GM21423 (cell line): ENCODE measurements around the gene DAB2.

Experiments
- ATAC-seq: cut with Tn5 transposase; IDR thresholded peaks from one replicate; pipeline ENCODE4 v1.9.1; 2021; ENCODE audit warnings: mild to moderate bottlenecking, moderate library complexity; ENCODE audit not compliant: unreplicated experiment

Gene DAB2

DNA sequence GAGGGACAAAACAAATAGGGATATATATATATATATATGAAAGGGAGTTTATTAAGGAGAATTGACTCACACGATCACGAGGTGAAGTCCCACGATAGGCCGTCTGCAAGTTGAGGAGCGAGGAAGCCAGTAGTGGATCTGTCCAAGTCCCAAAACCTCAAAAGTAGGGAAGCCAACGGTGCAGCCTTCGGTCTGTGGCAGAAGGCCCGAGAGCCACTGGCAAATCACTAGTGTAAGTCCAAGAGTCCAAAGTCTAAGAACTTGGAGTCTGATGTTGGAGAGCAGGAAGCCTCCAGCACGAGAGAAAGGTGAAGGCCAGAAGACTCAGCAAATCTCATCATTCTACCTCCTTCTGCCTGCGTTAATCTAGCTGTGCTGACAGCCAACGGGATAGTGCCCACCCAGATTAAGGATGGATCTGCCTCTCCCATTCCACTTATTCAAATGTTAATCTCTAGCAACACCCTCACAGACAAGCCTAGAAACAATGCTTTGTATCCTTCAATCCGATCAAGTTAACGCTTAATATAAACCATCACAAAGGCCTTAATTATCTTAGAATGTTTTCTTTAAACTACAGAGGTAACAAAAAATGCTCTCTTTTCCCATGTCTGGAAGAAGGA lies 23.8 kb upstream of the DAB2 start:
- no peak for ATAC-seq

- ATAC-seq: no peak
Observed at GRCh38 chr5:39447968-39448367, 23.2 kb upstream of the DAB2 start.

DNA sequence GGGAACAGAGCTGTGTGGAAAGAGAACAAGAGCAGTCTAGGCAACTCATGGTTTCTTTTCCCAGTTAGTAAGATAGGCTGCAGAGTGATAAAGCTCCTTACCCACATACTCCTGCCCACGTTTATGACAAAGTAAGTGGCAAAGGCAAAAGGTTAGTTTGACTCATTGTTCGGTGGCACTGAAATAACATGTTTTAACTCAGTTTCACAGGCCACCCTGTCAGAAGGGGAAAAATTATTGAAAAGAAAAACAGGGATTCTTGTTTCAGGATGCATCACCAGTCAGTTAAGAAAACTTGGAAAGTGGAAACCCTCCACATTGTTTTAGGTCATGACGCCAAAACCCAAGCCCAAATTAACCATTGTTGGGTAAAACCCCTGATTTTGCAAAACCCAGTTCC lies 22.3 kb upstream of the DAB2 start:
- ATAC-seq: no peak

DNA sequence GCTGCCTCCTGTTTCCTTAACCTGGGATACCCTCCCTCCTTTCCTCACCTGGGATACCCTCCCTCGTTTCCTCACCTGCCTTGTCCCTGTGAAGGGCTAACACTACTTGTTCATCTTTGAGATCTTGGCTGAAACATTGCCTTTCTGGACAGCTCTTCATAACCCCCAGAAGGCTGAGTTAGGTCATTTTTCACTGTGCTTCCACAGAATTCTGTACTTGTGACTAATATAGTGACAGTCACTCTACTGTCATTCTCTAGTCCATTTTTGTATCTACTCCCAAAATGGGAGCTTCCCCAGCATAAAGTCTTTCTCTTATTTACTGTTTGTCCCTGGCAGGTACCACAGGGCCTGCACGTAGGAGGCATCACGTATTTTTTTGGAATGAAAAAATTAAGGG lies 21.5 kb upstream of the DAB2 start:
- no peak for ATAC-seq

DNA sequence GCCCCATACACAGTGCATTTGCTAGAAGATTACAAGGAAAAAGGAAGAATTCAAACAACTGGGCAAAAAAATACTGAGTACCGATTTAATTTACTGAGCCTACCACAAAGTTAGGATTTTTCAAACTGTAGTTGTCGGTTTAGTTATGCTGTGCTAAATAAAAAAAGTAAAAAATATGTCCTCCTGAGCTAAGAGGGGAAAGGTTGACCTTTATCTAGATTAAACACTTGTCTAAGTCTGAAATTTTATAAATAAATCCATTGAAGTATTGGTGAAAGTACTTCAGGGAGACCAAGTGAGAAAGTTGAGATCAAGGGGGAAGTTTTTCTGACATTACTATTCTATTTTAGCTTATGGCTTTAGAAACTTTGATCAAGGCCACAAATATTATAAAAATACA lies 19.1 kb upstream of the DAB2 start:
- no peak for ATAC-seq

- ATAC-seq: no peak
Observed at GRCh38 chr5:39442991-39443390, 18.2 kb upstream of the DAB2 start.

GRCh38 chr5:39441838-39442237 lies 17.1 kb upstream of the DAB2 start:
- ATAC-seq: no peak

DNA sequence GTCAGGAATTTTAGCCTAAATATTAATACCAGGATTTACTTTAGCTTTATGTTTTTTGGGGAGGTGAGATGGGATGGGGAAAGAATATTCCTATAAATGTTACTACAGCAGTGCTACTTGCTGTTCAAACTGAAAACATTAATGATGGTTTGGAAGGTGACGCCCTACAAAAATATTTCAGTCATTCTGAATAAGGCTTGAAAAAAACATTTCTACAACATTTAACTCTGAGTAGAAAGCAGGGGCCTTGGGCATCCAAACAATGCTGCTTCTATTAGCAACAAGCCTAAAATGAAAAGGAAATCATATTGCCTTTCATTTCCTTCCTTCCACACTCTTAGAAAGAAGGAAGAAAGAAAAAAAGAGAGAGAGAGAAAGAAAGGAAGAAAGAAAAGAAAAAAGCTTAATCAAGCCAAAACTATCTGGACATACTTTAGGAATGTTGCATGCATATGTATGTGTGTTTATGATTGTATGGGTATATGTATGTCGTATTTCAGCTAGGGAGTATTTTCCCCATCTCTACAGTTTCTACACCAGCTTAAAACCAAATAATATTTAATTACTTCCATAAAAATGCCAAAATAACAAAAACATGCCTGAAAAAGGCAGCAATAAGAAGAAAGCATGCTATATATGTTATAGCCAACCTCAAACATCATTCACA lies 16.3 kb upstream of the DAB2 start:
- ATAC-seq: no peak

DNA sequence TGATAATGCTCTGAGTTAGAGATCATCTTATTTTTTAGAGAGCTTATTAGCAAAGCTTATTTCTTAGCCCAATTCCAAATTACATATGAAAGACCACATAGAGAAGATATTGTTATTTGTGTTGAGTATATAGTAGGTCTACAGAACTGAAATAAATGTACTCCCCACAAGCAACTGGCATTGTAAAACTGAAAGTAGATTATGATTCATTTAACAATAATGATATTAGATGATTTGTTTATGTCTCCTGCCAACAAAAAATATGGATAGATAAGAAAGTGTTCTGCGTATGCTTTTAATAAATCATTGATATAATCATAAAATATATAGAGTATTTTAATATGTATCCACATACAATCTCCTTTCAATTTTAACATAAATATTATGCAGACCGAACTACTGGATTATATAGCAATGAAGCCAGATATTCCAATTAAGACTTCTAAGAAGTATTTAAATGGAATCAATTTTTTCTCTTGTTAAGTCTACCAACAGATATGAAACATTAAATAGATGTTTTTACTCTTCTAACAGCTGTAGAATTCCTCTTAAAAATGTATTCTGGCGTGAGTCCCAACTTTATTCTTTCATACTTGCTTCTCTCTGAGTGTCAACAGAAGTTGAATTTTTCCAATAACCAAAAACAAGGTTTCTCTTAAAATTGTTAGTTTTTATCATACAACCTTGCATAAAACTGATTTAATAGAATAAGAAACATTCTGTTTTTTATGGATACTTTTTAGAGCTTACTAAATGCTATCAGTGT lies 15.6 kb upstream of the DAB2 start:
- ATAC-seq: no peak

DNA sequence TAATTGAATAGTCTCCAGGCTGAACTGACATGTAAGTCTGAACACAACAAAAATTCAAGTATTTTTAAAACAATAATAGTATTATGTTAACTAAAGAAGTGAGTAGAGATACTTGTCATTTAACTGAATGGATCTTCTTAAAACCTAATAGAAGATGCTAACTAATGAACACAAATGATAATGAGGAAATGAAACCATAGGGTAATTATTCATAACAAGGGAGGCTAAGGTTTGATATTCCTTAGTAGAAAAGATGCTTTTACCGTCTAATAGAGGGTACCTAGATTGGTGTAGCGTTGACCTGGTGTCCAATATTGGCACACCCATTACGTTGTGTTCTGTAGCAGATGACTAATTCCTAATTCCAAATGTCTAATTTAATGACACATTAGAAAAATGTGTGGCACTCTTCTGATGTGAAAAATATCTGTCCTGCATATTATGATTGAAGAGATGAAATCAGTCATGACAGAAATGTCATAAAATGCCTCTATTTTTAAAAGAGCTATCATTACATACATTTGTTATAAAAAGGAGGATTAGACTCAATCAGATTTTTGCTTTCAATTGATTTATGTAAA lies 14.9 kb upstream of the DAB2 start:
- no peak for ATAC-seq

- ATAC-seq: peak; percentile 49
Observed at GRCh38 chr5:39437467-39437866, 12.7 kb upstream of the DAB2 start.

DNA sequence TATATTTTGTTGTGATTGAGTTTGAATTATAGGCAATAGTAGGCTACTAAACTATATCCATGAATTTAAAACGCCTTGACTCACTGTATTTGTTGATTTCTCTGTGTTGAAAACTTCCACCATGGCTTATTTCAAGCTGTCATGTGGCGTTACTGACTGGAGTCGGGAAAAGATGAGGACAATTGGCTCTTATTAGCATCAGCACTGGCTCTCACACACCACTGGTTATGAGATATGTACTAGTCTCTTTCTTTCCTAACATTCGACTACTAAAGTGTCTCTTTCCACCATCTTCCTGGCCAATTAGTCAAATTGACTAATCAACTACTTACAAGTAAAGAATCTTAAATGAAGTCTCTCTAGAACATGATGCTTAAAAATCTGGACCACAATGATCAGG lies 9.1 kb upstream of the DAB2 start:
- ATAC-seq: no peak

- no peak for ATAC-seq
Observed at GRCh38 chr5:39432696-39433530, 8.1 kb upstream of the DAB2 start.

DNA sequence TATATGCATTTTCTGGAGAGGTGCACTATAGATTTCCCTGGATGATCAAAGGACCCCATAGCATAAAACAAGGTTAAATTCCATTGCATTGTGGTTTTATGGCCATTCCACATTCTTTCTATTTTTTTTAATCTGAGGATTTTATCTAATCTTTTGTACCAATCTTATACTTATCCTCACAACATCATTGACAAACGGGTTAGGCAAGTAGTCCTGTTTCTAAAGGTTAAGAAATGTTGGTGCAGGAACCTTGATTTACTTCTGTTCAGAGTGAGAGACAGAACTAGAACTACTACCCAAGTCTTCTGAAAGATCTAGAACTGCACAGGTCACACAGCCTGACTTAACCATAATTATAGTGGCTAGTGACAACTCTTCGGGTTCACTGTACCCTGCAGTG lies 5.7 kb upstream of the DAB2 start:
- no peak for ATAC-seq

- ATAC-seq: no peak
Observed at GRCh38 chr5:39428640-39429039, 3.9 kb upstream of the DAB2 start.

GRCh38 chr5:39427633-39428032 lies 2.9 kb upstream of the DAB2 start:
- ATAC-seq: no peak

DNA sequence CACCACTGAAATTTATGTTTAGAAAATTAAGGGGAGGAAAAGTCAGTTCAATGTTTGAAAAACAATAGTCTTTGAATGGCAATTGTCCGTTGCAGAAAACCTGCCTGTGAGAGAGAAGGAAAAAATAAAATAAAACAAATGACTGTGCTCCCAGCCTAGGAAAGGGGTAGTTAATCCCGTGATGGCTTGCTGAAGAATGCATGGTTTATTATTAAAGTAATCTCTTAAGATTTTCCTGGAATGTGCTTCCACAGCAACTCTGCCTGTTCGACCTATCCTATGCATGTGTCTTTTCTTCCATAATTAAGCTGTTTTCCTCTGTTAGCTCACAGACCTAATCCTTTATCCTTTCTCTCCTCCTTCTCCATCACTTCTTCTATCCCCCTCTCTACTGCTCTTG lies 2.4 kb upstream of the DAB2 start:
- no peak for ATAC-seq

DNA sequence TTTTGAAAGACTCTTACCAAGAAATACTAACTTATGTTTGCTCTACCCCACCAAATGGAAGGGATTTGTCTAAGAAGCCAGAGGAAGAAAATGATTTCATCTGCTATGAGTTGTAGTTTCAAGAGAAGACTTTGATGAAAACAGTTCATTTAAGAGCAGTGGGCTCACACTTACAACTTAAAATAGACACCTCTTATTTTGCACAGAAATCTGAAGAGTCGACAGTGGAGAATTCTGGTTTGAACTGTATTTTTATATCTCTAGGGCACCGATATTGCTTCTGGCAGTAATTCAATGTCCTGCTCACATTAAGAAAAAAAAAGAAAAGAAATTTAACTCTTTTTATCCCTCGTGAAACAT lies 1.9 kb upstream of the DAB2 start:
- ATAC-seq: no peak

DNA sequence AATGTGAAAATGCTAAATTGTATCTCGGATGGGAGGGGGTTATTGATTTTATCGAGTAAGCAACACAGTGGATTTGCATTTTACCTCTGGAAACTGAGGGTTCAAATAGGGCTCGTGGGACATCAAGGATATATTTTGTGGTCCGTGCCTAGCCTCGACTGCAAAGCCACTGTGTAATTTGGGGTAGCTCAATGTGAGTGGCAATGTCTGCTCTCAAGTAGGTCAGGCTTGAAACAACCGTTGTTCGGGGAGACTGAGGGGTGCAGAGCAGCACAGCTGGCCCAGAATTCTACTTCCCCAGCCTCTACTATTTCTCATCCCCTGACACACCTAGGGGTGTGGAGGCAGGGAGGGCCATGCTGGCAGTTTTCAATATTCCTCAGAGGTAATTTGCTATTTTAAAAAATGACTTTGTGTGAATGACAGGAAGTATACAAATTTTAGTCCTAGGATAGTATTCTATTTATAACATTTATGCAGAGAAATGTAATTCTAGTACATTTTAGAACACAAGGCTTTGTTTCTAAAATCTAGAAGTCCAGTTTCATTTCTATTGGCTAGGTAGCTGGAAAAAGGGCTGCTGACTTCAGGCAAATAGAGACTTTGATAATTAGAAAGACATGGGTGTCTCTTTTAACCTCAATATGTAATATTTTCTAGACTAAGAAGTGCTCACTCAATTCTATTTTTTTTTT lies 1.4 kb upstream of the DAB2 start:
- ATAC-seq: no peak

DNA sequence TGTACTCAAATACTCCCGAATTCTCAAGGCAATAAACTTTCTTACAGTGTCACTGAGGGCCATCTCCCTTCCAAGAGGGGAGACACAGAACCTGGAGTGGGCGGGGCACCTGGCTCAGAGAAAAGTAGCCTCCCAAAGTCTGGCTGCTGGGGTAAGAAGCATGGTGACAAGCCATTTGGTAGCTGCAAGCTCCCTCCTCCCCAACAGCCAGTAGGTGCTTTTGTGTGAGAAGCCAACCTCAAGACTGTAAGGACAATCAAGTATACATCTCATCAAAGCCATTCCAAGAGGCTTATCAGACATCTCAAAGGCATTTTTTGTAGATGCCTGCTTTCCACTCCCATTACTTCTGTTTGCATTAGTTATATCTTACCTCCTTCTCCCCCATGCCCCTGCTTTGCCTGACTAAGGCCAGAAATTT lies 1.4 kb downstream of the DAB2 start:
- no peak for ATAC-seq
